ENCODE measurements around the gene GSTP1.

- TF ChIP-seq SIN3A (IDR thresholded peaks at IDR 0.05; ENCODE audit: low read depth) (no peak), CTCF (IDR thresholded peaks at IDR 0.05 in 2 of 3, conservative IDR thresholded peaks at IDR 0.05 in 1 of 3; ENCODE audit: borderline replicate concordance in 1 of 3, insufficient read depth in 1 of 3, low read depth in 2 of 3, low read length in 2 of 3) (no peak), ATF3 (IDR thresholded peaks at IDR 0.05) (no peak), YY1 (IDR thresholded peaks at IDR 0.05; ENCODE audit: extremely low read depth, insufficient replicate concordance, low read depth, low read length) (no peak), POLR2A (IDR thresholded peaks at IDR 0.05; ENCODE audit: borderline replicate concordance, extremely low read depth, insufficient read depth, insufficient read length) (no peak)
Measured at GRCh38 chr11:67627441-67627811, 43.8 kb downstream of the GSTP1 start.

Measured in HCT116 (cell line).